PC-9 (cell line): ENCODE results near the gene MTG2. TPM values are rescaled to one million over a fixed set of nuclear protein-coding genes. Genes with fewer than 3 reads are reported as not detected.

Experiments used
- BruUV-seq: library from RNA; stranded (reverse); fragments of 400-500 nt; replicated peaks from 2 replicates; lab custom pipeline; 2021; lab: Mats Ljungman, UMichigan
- CTCF ChIA-PET: fragments of 300-600 bp; sonication (Branson Sonifier 250); formaldehyde crosslinking; loops from one replicate; lab custom pipeline; 2022; ENCODE audit warnings: antibody characterized with exemption; lab: Charles Lee
- POLR2A ChIA-PET: fragments of 300-600 bp; sonication (Branson Sonifier 250); formaldehyde crosslinking; loops from one replicate; lab custom pipeline; 2022; ENCODE audit warnings: antibody characterized with exemption; ENCODE audit not compliant: unreplicated experiment; lab: Charles Lee
- DNase-seq, 2 experiments: peaks; one replicate each; pipeline versions ENCODE4 v3.0.0 to v3.0.0-alpha.2; 2015 to 2022; ENCODE audit warnings: mixed read lengths in 1 of 2
- H2AFZ ChIP-seq: fragments of 200-600 bp; sonication (generic); 2 replicates; pipeline ENCODE4 v1.8.1; 2017; ENCODE audit warnings: antibody characterized with exemption
- H3F3A ChIP-seq: fragments of 200-600 bp; sonication (generic); 2 replicates; pipeline ENCODE4 v1.8.1; 2017; ENCODE audit warnings: antibody characterized with exemption, mild to moderate bottlenecking, low read depth; ENCODE audit not compliant: insufficient read depth
- H3K27ac ChIP-seq: fragments of 200-600 bp; sonication (generic); 2 replicates; pipeline ENCODE4 v1.6.1; 2016; ENCODE audit warnings: mixed run types
- H3K27me3 ChIP-seq: fragments of 200-600 bp; sonication (generic); 2 replicates; pipeline ENCODE4 v1.6.1; 2016; ENCODE audit warnings: low read depth, mixed run types; ENCODE audit not compliant: insufficient read depth
- H3K36me3 ChIP-seq: fragments of 200-600 bp; sonication (generic); 2 replicates; pipeline ENCODE4 v1.6.1; 2016; ENCODE audit warnings: low read depth, mixed run types
- H3K4me1 ChIP-seq: fragments of 200-600 bp; sonication (generic); replicated peaks from 2 replicates; pipeline ENCODE4 v1.6.1; 2016; ENCODE audit warnings: mixed run types; ENCODE audit not compliant: insufficient read depth
- H3K4me2 ChIP-seq: fragments of 200-600 bp; sonication (generic); 2 replicates; pipeline ENCODE4 v1.6.1; 2017; ENCODE audit warnings: mixed run types
- H3K4me3 ChIP-seq: fragments of 200-600 bp; sonication (generic); 2 replicates; pipeline ENCODE4 v1.6.1; 2016; ENCODE audit warnings: mixed run types
- H3K79me2 ChIP-seq: fragments of 200-600 bp; sonication (generic); 2 replicates; pipeline ENCODE4 v1.6.1; 2017; ENCODE audit warnings: low read depth, mixed run types
- H3K9me2 ChIP-seq: fragments of 200-600 bp; sonication (generic); 2 replicates; pipeline ENCODE4 v1.8.1; 2017; ENCODE audit warnings: mild to moderate bottlenecking; ENCODE audit not compliant: insufficient read depth
- H3K9me3 ChIP-seq: fragments of 200-600 bp; sonication (generic); 2 replicates; pipeline ENCODE4 v1.8.1; 2016; ENCODE audit warnings: low read depth; ENCODE audit not compliant: insufficient read depth
- H4K20me1 ChIP-seq: fragments of 200-600 bp; sonication (generic); 2 replicates; pipeline ENCODE4 v1.8.1; 2017; ENCODE audit not compliant: insufficient read depth
- CTCF ChIP-seq: fragments of 200-600 bp; sonication (generic); conservative IDR thresholded peaks from 2 replicates; pipeline ENCODE4 v1.6.1; 2017; ENCODE audit warnings: mixed run types, antibody characterized with exemption, mild to moderate bottlenecking, moderate library complexity
- EZH2 ChIP-seq: fragments of 200-600 bp; sonication (generic); IDR thresholded peaks from 2 replicates; pipeline ENCODE4 v1.8.0; 2017; ENCODE audit warnings: antibody characterized with exemption, low read depth
- intact Hi-C: fragments of 100-400 bp; cut with micrococcal nuclease; formaldehyde crosslinking; loops from one replicate; pipeline ENCODE4 v1.10.0; 2022; ENCODE audit not compliant: unreplicated experiment
- total RNA-seq: library from RNA; stranded (reverse); gene quantifications from 2 replicates; pipeline ENCODE4 v1.2.3, GENCODE V29; 2021

Gene MTG2
- total RNA-seq, 1 experiment from 2014 or later = 58.1 TPM

GRCh38 chr20:62222266-62222850, 39.5 kb downstream of the MTG2 start:
- H3K27me3 ChIP-seq = peaks cover 93% of the 10 kb centered on the region
- no peaks in the 10 kb centered on the region for H3K4me1 ChIP-seq
- intact Hi-C loops = no loop called here
- no peaks in the 10 kb centered on the region for H3K9me3 ChIP-seq
- no peaks in the 10 kb centered on the region for H3K36me3 ChIP-seq
- no peak overlapping the region for H3K4me3 ChIP-seq
- no peak overlapping the region for H3K4me2 ChIP-seq
- 0 out of 2 replicates have a peak, but pooled peaks cover 4% of the 10 kb centered on the region for H4K20me1 ChIP-seq
- H3K79me2 ChIP-seq = no peaks in the 10 kb centered on the region
- CTCF ChIA-PET = no interaction called here
- H3K27ac ChIP-seq = no peak overlapping the region
- DNase-seq = no peak
- no peak for TF ChIP-seq CTCF
- no peak for TF ChIP-seq EZH2
- H3K9me2 ChIP-seq = no peaks in the 10 kb centered on the region
- no TSS peak for BruUV-seq
- H2AFZ ChIP-seq = no peak overlapping the region
- H3F3A ChIP-seq = peaks cover 9% of the 10 kb centered on the region
- POLR2A ChIA-PET = no interaction called here

GRCh38 chr20:62222972-62223371, 40.1 kb downstream of the MTG2 start:
- DNase-seq = no peak
- Histone ChIP-seq H3K79me2 (no peaks in the 10 kb centered on the region), H3K27me3 (peaks cover 87% of the 10 kb centered on the region), H3K36me3 (no peaks in the 10 kb centered on the region), H3F3A (peaks cover 9% of the 10 kb centered on the region), H3K9me3 (no peaks in the 10 kb centered on the region), H3K27ac (no peak overlapping the region), H3K9me2 (no peaks in the 10 kb centered on the region), H4K20me1 (0 out of 2 replicates have a peak, but pooled peaks cover 4% of the 10 kb centered on the region), H3K4me2 (no peak overlapping the region), H3K4me3 (no peak overlapping the region), H2AFZ (no peak overlapping the region), H3K4me1 (no peaks in the 10 kb centered on the region)
- no TSS peak for BruUV-seq
- ChIA-PET CTCF (no interaction called here), POLR2A (no interaction called here)
- intact Hi-C loops = no loop called here
- TF ChIP-seq CTCF (no peak), EZH2 (no peak)

GRCh38 chr20:62223571-62223970, 40.7 kb downstream of the MTG2 start:
- no peaks in the 10 kb centered on the region for H3K9me2 ChIP-seq
- CTCF ChIA-PET = no interaction called here
- H3K79me2 ChIP-seq = no peaks in the 10 kb centered on the region
- H3K27ac ChIP-seq = no peak overlapping the region
- TF ChIP-seq CTCF (no peak), EZH2 (no peak)
- no peaks in the 10 kb centered on the region for H3K36me3 ChIP-seq
- H3K4me1 ChIP-seq = no peaks in the 10 kb centered on the region
- H3K9me3 ChIP-seq = no peaks in the 10 kb centered on the region
- POLR2A ChIA-PET = no interaction called here
- BruUV-seq = no TSS peak
- H3K4me2 ChIP-seq = no peak overlapping the region
- H3F3A ChIP-seq = peaks cover 9% of the 10 kb centered on the region
- H2AFZ ChIP-seq = no peak overlapping the region
- H3K4me3 ChIP-seq = no peak overlapping the region
- peaks cover 81% of the 10 kb centered on the region for H3K27me3 ChIP-seq
- DNase-seq = no peak
- H4K20me1 ChIP-seq = 0 out of 2 replicates have a peak, but pooled peaks cover 4% of the 10 kb centered on the region
- intact Hi-C loops = no loop called here
